ENCODE measurements around the gene LRRK1. TPM values are rescaled to one million over a fixed set of nuclear protein-coding genes. Genes with fewer than 3 reads are reported as not detected.

Gene LRRK1
- total and polyA plus RNA-seq, 2 of the 4 experiments (the other 2 are of a cell fraction), result 3.0 to 5.8 TPM

DNA sequence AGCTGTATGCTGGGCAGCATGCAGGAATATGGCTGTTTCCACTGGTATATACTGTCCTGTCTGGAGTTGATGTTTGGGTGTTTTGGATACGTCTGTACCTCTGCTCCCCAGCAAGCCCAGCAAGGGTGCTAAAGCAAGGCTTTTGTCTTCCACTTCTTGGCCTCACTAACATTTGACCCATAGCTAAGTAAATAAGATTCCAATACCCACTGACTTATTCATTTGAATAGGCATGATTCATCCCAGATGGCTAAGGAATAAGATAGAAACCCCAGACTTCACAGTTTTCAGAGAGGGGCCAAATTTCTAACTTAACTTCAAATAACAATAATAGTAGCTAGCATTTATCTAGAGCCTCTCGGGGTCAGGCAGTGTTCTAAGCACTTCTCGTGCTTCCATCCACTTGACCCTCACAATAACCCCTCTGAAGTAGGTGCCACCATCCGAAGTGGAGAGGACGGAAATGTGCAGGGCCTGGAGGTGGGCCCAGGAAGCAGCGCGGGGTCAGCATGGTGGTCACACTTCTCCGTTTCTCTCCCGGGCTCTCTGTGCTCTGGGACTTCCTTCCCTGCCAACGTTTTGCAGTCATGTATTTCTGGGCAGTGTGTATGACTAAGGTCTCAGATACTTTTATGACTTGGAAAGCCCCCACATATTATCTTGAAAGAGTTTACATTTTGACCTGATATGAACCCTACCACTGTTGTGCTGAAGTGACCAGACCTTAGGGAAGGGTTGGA is 39.3 kb downstream of the LRRK1 start:
- Histone ChIP-seq H3K14ac (replicated peaks; ENCODE audit: low read depth, low read length) (0 out of 2 replicates have a peak overlapping the region, but pooled peaks have one; percentile 48), H4K8ac (ENCODE audit: low read depth in 2 of 2, low read length in 2 of 2) (peak overlapping the region; percentile 53 to 81; a peak in 3 of 4 replicates), H2BK20ac (ENCODE audit: low read depth, low read length) (no peak overlapping the region; the same call in 1 of the 2 replicates), H3K9ac (ENCODE audit: low read depth, low read length) (peak overlapping the region; percentile 42), H3K9me3 (ENCODE audit: control insufficient read depth, insufficient read depth, low read length) (no peaks in the 10 kb centered on the region), H3K18ac (ENCODE audit: low read depth, low read length) (peak overlapping the region; percentile 98), H4K5ac (ENCODE audit: low read depth, low read length) (peak overlapping the region; percentile 99), H3K23ac (ENCODE audit: low read depth, low read length) (peak overlapping the region; percentile 57; the same call in 1 of the 2 replicates), H4K20me1 (ENCODE audit: insufficient read depth, low read length) (no peaks in the 10 kb centered on the region), H2AK9ac (replicated peaks; ENCODE audit: low read depth, low read length, poor library complexity) (peak overlapping the region; percentile 74), H3K36me3 (ENCODE audit: control insufficient read depth, insufficient read depth, low read length) (no peaks in the 10 kb centered on the region), H3K9me1 (ENCODE audit: insufficient read depth, low read length) (no peaks in the 10 kb centered on the region), H3K4me2 (ENCODE audit: low read depth, low read length) (peak overlapping the region; percentile 96), H2AFZ (replicated peaks; ENCODE audit: low read length, poor library complexity) (peak overlapping the region; percentile 62), H3K56ac (ENCODE audit: extremely low read depth, insufficient read depth, low read length) (peak overlapping the region; percentile 34; the same call in 1 of the 2 replicates), H3K4me3 (ENCODE audit: insufficient read depth, low read depth, low read length) (no peak overlapping the region), H3K4me1 (ENCODE audit: control insufficient read depth, insufficient read depth, low read length) (peaks cover 14% of the 10 kb centered on the region), H3K27me3 (ENCODE audit: control insufficient read depth, insufficient read depth, low read length) (no peaks in the 10 kb centered on the region), H2BK15ac (ENCODE audit: low read depth, low read length) (peak overlapping the region; percentile 33; the same call in 1 of the 3 replicates), H2AK5ac (ENCODE audit: low read depth, low read length) (no peak overlapping the region), H3K4ac (ENCODE audit: low read depth, low read length) (peak overlapping the region; percentile 67; the same call in 1 of the 2 replicates), H4K91ac (ENCODE audit: insufficient read depth, low read depth, low read length) (peak overlapping the region; percentile 81), H3K79me1 (ENCODE audit: low read depth in 1 of 2, low read length in 2 of 2) (peaks cover 12% of the 10 kb centered on the region in 2 experiments; a peak in 2 of 4 replicates), H2BK120ac (ENCODE audit: low read depth, low read length) (peak overlapping the region; percentile 42; the same call in 1 of the 2 replicates), H3K27ac (ENCODE audit: insufficient read depth, low read length) (peak overlapping the region; percentile 89), H2BK5ac (ENCODE audit: low read depth, low read length, poor library complexity, severe bottlenecking) (peak overlapping the region; percentile 96)
- WGBS, 2 experiments (ENCODE audit: extremely low coverage in 2 of 2, insufficient read length in 1 of 2), result no CpG with 5 or more reads among the region's 10 CpGs
- DNase-seq, result peak; percentile 71
- CTCF ChIA-PET, result interaction anchor here (0.9 to 1.4 kb wide), 2 partner anchors 15 to 35 kb away, joined by 3 read pairs; no protein-coding TSS in a partner anchor
- in situ Hi-C loops (cut with MboI; ENCODE audit: low sequenced_read_pairs) (no loop called here), intact Hi-C loops (cut with micrococcal nuclease) (no loop called here), dilution Hi-C loops (cut with HindIII; ENCODE audit: low sequenced_read_pairs, unreplicated experiment) (no loop called here)
- peak; percentile 85 for ATAC-seq (ENCODE audit: low read depth)
- POLR2A ChIA-PET (ENCODE audit: unreplicated experiment), result interaction anchor here (0.6 kb wide), 1 partner anchor 880 kb away, joined by 4 read pairs; no protein-coding TSS in a partner anchor
- no TSS peak for BruUV-seq (replicated peaks)
- TF ChIP-seq, protein P1, sequence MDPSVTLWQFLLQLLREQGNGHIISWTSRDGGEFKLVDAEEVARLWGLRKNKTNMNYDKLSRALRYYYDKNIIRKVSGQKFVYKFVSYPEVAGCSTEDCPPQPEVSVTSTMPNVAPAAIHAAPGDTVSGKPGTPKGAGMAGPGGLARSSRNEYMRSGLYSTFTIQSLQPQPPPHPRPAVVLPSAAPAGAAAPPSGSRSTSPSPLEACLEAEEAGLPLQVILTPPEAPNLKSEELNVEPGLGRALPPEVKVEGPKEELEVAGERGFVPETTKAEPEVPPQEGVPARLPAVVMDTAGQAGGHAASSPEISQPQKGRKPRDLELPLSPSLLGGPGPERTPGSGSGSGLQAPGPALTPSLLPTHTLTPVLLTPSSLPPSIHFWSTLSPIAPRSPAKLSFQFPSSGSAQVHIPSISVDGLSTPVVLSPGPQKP (IDR thresholded peaks at IDR 0.05; ENCODE audit: borderline replicate concordance, low read depth, low read length), result no peak
- TF ChIP-seq RFX5 (IDR thresholded peaks at IDR 0.05; ENCODE audit: low read depth, low read length) (no peak), MXI1 (IDR thresholded peaks at IDR 0.05; ENCODE audit: borderline replicate concordance, low read depth, low read length) (no peak), CEBPB (IDR thresholded peaks at IDR 0.05; ENCODE audit: low read depth, low read length) (no peak), MAZ (IDR thresholded peaks at IDR 0.05; ENCODE audit: borderline replicate concordance, low read depth, low read length) (no peak; the same call in 1 of the 2 replicates), BHLHE40 (IDR thresholded peaks at IDR 0.05; ENCODE audit: low read depth, low read length) (no peak), RAD21 (IDR thresholded peaks at IDR 0.05; ENCODE audit: low read length) (no peak), MAFK (IDR thresholded peaks at IDR 0.05; ENCODE audit: low read depth, low read length) (no peak), SMC3 (IDR thresholded peaks at IDR 0.05; ENCODE audit: low read depth, low read length) (no peak), POLR2A (IDR thresholded peaks at IDR 0.05; ENCODE audit: low read depth, low read length) (no peak)
- TF ChIP-seq, protein P2, sequence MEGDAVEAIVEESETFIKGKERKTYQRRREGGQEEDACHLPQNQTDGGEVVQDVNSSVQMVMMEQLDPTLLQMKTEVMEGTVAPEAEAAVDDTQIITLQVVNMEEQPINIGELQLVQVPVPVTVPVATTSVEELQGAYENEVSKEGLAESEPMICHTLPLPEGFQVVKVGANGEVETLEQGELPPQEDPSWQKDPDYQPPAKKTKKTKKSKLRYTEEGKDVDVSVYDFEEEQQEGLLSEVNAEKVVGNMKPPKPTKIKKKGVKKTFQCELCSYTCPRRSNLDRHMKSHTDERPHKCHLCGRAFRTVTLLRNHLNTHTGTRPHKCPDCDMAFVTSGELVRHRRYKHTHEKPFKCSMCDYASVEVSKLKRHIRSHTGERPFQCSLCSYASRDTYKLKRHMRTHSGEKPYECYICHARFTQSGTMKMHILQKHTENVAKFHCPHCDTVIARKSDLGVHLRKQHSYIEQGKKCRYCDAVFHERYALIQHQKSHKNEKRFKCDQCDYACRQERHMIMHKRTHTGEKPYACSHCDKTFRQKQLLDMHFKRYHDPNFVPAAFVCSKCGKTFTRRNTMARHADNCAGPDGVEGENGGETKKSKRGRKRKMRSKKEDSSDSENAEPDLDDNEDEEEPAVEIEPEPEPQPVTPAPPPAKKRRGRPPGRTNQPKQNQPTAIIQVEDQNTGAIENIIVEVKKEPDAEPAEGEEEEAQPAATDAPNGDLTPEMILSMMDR (conservative IDR thresholded peaks at IDR 0.05; ENCODE audit: low read depth, low read length), result no peak
